GM12875 (cell line): ENCODE data around the gene EXOC6.

Experiments used
- H3K4me3 ChIP-seq: one replicate; pipeline ENCODE4 v1.5.1; 2011; ENCODE audit warnings: low read depth, low read length, control low read depth
- TF ChIP-seq, protein P1 (sequence below): IDR thresholded peaks from 2 replicates; pipeline ENCODE4 v1.5.1; 2011; ENCODE audit warnings: low read depth, mild to moderate bottlenecking, control low read depth, inconsistent platforms, low read length, moderate library complexity, borderline replicate concordance; ENCODE audit not compliant: insufficient read depth

Gene EXOC6

GRCh38 chr10:92961638-92962037 is 113.3 kb downstream of the EXOC6 start:
- no peak overlapping the region for H3K4me3 ChIP-seq
- TF ChIP-seq, protein P1, sequence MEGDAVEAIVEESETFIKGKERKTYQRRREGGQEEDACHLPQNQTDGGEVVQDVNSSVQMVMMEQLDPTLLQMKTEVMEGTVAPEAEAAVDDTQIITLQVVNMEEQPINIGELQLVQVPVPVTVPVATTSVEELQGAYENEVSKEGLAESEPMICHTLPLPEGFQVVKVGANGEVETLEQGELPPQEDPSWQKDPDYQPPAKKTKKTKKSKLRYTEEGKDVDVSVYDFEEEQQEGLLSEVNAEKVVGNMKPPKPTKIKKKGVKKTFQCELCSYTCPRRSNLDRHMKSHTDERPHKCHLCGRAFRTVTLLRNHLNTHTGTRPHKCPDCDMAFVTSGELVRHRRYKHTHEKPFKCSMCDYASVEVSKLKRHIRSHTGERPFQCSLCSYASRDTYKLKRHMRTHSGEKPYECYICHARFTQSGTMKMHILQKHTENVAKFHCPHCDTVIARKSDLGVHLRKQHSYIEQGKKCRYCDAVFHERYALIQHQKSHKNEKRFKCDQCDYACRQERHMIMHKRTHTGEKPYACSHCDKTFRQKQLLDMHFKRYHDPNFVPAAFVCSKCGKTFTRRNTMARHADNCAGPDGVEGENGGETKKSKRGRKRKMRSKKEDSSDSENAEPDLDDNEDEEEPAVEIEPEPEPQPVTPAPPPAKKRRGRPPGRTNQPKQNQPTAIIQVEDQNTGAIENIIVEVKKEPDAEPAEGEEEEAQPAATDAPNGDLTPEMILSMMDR, result no peak

- TF ChIP-seq, protein P1, result no peak
- H3K4me3 ChIP-seq, result no peak overlapping the region
These were observed 117.0 kb downstream of the EXOC6 start for GRCh38 chr10:92965314-92965713.

DNA sequence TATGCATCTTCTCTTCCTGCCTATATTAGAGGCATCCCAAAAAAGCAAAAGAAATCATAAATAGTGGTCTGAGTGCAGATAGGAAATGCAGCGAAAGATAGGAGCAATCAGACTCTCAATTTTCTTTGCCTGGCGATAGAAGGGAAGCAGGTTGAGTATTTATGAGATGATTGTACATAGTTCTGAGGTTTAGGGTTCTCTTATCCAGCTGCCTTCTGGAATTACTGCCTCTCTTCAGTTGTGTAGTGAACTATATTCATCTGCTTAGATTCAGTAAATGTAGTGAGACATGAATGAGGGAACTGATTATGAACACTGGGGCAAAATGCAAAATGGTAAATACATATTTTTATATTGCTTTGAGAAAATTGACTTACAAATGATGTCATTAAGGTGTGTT is 119.3 kb downstream of the EXOC6 start:
- TF ChIP-seq, protein P1, result no peak
- no peak overlapping the region for H3K4me3 ChIP-seq

DNA sequence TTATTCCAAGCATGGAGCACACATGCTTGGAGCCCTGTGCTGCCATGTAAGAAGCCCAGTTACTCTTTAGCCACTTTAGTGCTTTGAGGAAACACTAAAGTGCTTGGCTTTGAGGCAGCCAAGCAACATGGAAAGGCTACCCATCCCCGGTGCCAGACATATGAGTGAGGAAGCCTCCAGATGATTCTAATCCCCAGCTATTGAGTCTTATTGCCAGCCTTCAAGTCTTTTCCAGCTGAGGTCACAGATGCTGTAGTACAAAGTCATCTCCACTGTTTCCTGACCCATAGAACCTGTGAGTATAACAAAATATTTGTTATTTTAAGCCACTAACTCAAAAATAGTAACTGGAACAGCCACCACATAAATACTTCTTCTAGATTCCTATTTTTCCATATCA is 120.8 kb downstream of the EXOC6 start:
- no peak overlapping the region for H3K4me3 ChIP-seq
- TF ChIP-seq, protein P1, result no peak

DNA sequence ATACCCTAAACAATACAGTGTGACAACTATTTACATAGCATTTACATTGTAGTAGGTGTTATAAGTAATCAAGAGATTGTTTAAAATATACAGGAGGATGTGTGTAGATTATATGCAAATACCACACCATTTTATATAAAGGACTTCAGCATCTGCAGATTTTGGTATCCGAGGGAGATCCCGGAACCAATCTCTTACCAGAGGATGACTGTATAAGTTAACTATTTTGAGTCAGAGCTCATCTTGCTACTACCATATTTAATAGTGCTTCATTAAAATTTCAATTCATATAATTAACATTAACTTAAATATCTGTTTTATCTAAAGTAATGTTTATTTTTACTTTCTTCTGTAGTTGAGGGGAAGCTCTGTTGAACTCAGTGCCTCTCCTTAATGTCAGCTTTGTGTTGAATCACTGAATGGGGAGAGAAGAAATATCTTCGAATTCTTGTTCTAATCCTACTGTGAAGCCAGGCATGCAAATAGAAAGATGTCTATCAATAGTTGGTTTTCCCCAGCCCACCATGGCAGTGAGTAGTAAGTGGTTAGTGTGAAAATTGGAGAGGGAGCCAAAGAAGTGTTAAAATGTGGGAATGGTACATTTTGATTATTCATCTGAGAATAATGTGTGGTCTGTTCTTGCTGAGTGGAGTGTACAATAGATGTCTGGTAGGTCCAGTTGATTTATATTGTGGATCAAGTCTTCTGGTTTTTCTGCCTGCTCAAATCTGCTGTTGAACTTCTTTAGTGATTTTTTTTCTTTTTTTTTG is 122.2 kb downstream of the EXOC6 start:
- H3K4me3 ChIP-seq, result no peak overlapping the region
- TF ChIP-seq, protein P1, result no peak

- no peak overlapping the region for H3K4me3 ChIP-seq
- TF ChIP-seq, protein P1, result no peak
These were observed 123.9 kb downstream of the EXOC6 start for GRCh38 chr10:92972066-92972870.
